Liver (tissue), 9 donors: ENCODE measurements around the gene TIAM1. TPM values are rescaled to one million over a fixed set of nuclear protein-coding genes. Genes with fewer than 3 reads are reported as not detected.

Experiments
- DNase-seq: peaks from one replicate; pipeline ENCODE4 v3.0.0-alpha.2; 2017; ENCODE audit warnings: low spot score
- H3K27ac ChIP-seq, 2 donors: one replicate each; pipeline ENCODE4 v1.7.0; 2013; ENCODE audit warnings: inconsistent platforms in 2 of 2, low read length in 2 of 2, control low read depth in 1 of 2, low read depth in 1 of 2, mild to moderate bottlenecking in 1 of 2
- H3K27me3 ChIP-seq, 4 donors: one replicate each; pipeline versions ENCODE4 v1.6.1 to v1.7.0; 2013; ENCODE audit warnings: low read length in 3 of 4, inconsistent platforms in 1 of 4, mild to moderate bottlenecking in 1 of 4, moderate library complexity in 1 of 4; ENCODE audit not compliant: control insufficient read depth in 4 of 4, insufficient read depth in 4 of 4
- H3K36me3 ChIP-seq, 4 donors: one replicate each; pipeline versions ENCODE4 v1.6.1 to v1.7.0; 2013; ENCODE audit warnings: low read length in 3 of 4, mild to moderate bottlenecking in 3 of 4, low read depth in 1 of 4, moderate library complexity in 1 of 4; ENCODE audit not compliant: control insufficient read depth in 4 of 4, insufficient read depth in 3 of 4
- H3K4me1 ChIP-seq, 4 donors: one replicate each; pipeline versions ENCODE4 v1.6.1 to v1.7.0; 2013; ENCODE audit warnings: low read length in 3 of 4, mild to moderate bottlenecking in 3 of 4, moderate library complexity in 1 of 4; ENCODE audit not compliant: control insufficient read depth in 4 of 4, insufficient read depth in 4 of 4
- H3K4me3 ChIP-seq, 3 donors: one replicate each; pipeline versions ENCODE4 v1.6.1 to v1.7.0; 2013; ENCODE audit warnings: low read length in 3 of 3, control low read depth in 1 of 3, low read depth in 1 of 3, mild to moderate bottlenecking in 1 of 3
- H3K9ac ChIP-seq, 2 donors: one replicate each; pipeline ENCODE4 v1.7.0; 2013; ENCODE audit warnings: low read length in 2 of 2, mild to moderate bottlenecking in 2 of 2, moderate library complexity in 2 of 2, control low read depth in 1 of 2, low read depth in 1 of 2
- H3K9me3 ChIP-seq, 4 donors: one replicate each; pipeline versions ENCODE4 v1.6.1 to v1.7.0; 2013; ENCODE audit warnings: low read length in 3 of 4; ENCODE audit not compliant: control insufficient read depth in 4 of 4
- ATF3 ChIP-seq: IDR thresholded peaks from 2 replicates; pipeline ENCODE4 v1.6.1; 2016; ENCODE audit warnings: antibody characterized with exemption
- CTCF ChIP-seq: fragments of 150-350 bp; IDR thresholded peaks from 2 replicates; pipeline ENCODE4 v1.5.1; 2017; ENCODE audit warnings: improper control_type of control experiment, low read depth, low read length; ENCODE audit not compliant: missing input control
- EGR1 ChIP-seq, 2 donors: IDR thresholded peaks; 2 replicates each; pipeline ENCODE4 v1.6.1; 2016 to 2018; ENCODE audit warnings: antibody characterized with exemption in 2 of 2, low read depth in 2 of 2
- FOXA1 ChIP-seq: IDR thresholded peaks from 2 replicates; pipeline ENCODE4 v1.6.1; 2016; ENCODE audit warnings: antibody characterized with exemption
- FOXA2 ChIP-seq: IDR thresholded peaks from 2 replicates; pipeline ENCODE4 v1.6.1; 2016; ENCODE audit warnings: antibody characterized with exemption
- GABPA ChIP-seq, 2 donors: IDR thresholded peaks in 1 of 2; conservative IDR thresholded peaks in 1 of 2; 2 replicates each; pipeline ENCODE4 v1.6.1; 2016; ENCODE audit warnings: antibody characterized with exemption in 2 of 2, mild to moderate bottlenecking in 1 of 2, moderate library complexity in 1 of 2
- HNF4A ChIP-seq, 2 donors: conservative IDR thresholded peaks; 2 replicates each; pipeline ENCODE4 v1.6.1; 2016; ENCODE audit warnings: antibody characterized with exemption in 2 of 2, mild to moderate bottlenecking in 2 of 2
- HNF4G ChIP-seq: IDR thresholded peaks from 2 replicates; pipeline ENCODE4 v1.6.1; 2016; ENCODE audit warnings: antibody characterized with exemption
- JUND ChIP-seq, 2 donors: IDR thresholded peaks; 2 replicates each; pipeline ENCODE4 v1.6.1; 2016; ENCODE audit warnings: antibody characterized with exemption in 2 of 2
- NR2F2 ChIP-seq: IDR thresholded peaks from 2 replicates; pipeline ENCODE4 v1.6.1; 2016; ENCODE audit warnings: antibody characterized with exemption
- RAD21 ChIP-seq, 2 donors: IDR thresholded peaks; 2 replicates each; pipeline ENCODE4 v1.6.1; 2016; ENCODE audit warnings: antibody characterized with exemption in 2 of 2, mild to moderate bottlenecking in 2 of 2
- RXRA ChIP-seq, 2 donors: IDR thresholded peaks; 2 replicates each; pipeline ENCODE4 v1.6.1; 2017 to 2018; ENCODE audit warnings: antibody characterized with exemption in 2 of 2, mild to moderate bottlenecking in 1 of 2
- SP1 ChIP-seq: IDR thresholded peaks from 2 replicates; pipeline ENCODE4 v1.6.1; 2018; ENCODE audit warnings: antibody characterized with exemption, mild to moderate bottlenecking
- TAF1 ChIP-seq: conservative IDR thresholded peaks from 2 replicates; pipeline ENCODE4 v1.6.1; 2016; ENCODE audit warnings: antibody characterized with exemption, mild to moderate bottlenecking
- YY1 ChIP-seq: IDR thresholded peaks from 2 replicates; pipeline ENCODE4 v1.6.1; 2016; ENCODE audit warnings: antibody characterized with exemption, mild to moderate bottlenecking
- WGBS: extraction: QIAGEN DNeasy Blood & Tissue Kit; methylation state at CpG from one replicate; pipeline ENCODE4 v1.1.7; 2013; 5-methylcytosine and 5-hydroxymethylcytosine counted together
- polyA plus RNA-seq, 2 donors: library from polyadenylated mRNA; stranded (reverse) in 1 of 2; unstranded in 1 of 2; fragments of 200-250 nt in 1 of 2; fragments of >200 nt in 1 of 2; fragmentation: Nextera tagmentation in 1 of 2; extraction: Ambion mirVana in 1 of 2; gene quantifications; one replicate each; pipeline versions ENCODE4 v1.2.1 to v1.2.3, GENCODE V29; 2013 to 2015
- total RNA-seq, 2 donors: library from RNA; depleted of rRNA; stranded (reverse); fragments of >200 nt; gene quantifications; one replicate each; pipeline ENCODE4 v1.2.3, GENCODE V29; 2014
- TF ChIP-seq, protein P1 (sequence below): IDR thresholded peaks from 2 replicates; pipeline ENCODE4 v1.6.1; 2016; ENCODE audit warnings: antibody characterized with exemption, mild to moderate bottlenecking
- TF ChIP-seq, protein P2 (sequence below): IDR thresholded peaks from 2 replicates; pipeline ENCODE4 v1.6.1; 2016; ENCODE audit warnings: antibody characterized with exemption
- TF ChIP-seq, protein P3 (sequence below): IDR thresholded peaks from 2 replicates; pipeline ENCODE4 v1.6.1; 2016; ENCODE audit warnings: antibody characterized with exemption
- donor health status: healthy.
- donor health status: healthy.
- donor health status: healthy.
- donor health status: healthy.
- donor health status: healthy.

Gene TIAM1
- total and polyA plus RNA-seq, 4 donors, result 3.0 to 7.4 (median 4.8) TPM

DNA sequence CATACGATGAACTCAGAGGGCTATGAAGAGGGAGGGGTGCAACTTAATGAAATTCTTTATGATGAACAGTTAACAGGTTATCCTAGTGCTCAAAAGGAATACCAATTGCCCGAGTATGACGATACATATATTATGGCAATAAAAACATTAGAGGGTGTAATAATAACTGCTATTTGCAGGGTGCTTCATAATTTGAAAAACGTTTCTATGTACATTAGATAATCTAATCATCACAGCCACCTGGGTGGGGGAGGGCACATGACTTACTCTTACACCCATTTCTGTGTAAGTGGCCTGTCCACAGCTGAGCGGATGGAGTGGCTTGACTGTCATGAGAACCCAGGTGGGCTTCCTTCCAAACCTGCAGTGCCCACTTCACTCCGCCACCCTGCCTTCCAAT is 46.3 kb downstream of the TIAM1 start:
- TF ChIP-seq, protein P1, sequence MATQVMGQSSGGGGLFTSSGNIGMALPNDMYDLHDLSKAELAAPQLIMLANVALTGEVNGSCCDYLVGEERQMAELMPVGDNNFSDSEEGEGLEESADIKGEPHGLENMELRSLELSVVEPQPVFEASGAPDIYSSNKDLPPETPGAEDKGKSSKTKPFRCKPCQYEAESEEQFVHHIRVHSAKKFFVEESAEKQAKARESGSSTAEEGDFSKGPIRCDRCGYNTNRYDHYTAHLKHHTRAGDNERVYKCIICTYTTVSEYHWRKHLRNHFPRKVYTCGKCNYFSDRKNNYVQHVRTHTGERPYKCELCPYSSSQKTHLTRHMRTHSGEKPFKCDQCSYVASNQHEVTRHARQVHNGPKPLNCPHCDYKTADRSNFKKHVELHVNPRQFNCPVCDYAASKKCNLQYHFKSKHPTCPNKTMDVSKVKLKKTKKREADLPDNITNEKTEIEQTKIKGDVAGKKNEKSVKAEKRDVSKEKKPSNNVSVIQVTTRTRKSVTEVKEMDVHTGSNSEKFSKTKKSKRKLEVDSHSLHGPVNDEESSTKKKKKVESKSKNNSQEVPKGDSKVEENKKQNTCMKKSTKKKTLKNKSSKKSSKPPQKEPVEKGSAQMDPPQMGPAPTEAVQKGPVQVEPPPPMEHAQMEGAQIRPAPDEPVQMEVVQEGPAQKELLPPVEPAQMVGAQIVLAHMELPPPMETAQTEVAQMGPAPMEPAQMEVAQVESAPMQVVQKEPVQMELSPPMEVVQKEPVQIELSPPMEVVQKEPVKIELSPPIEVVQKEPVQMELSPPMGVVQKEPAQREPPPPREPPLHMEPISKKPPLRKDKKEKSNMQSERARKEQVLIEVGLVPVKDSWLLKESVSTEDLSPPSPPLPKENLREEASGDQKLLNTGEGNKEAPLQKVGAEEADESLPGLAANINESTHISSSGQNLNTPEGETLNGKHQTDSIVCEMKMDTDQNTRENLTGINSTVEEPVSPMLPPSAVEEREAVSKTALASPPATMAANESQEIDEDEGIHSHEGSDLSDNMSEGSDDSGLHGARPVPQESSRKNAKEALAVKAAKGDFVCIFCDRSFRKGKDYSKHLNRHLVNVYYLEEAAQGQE, result no peak
- TF ChIP-seq RXRA (IDR thresholded peaks at IDR 0.05), result no peak
- no peak for TF ChIP-seq FOXA1
- no peak for TF ChIP-seq FOXA2
- no peak for TF ChIP-seq NR2F2
- Histone ChIP-seq H3K27me3 (no peaks in the 10 kb centered on the region), H3K27ac (no peak overlapping the region), H3K36me3 (no peaks in the 10 kb centered on the region), H3K9ac (no peak overlapping the region), H3K9me3 (no peaks in the 10 kb centered on the region), H3K4me1 (peaks cover 0 to 11% (median 5%) of the 10 kb centered on the region in 4 donors), H3K4me3 (no peak overlapping the region)
- DNase-seq, result no peak
- 92% methylated on average over 6 of the region's 6 CpGs for WGBS

GRCh38 chr21:31295676-31296075 is 48.4 kb downstream of the TIAM1 start:
- Histone ChIP-seq H3K27me3 (no peaks in the 10 kb centered on the region), H3K9ac (no peak overlapping the region), H3K36me3 (no peaks in the 10 kb centered on the region), H3K4me1 (peaks cover 0 to 11% (median 5%) of the 10 kb centered on the region in 4 donors), H3K4me3 (no peak overlapping the region), H3K27ac (no peak overlapping the region), H3K9me3 (no peaks in the 10 kb centered on the region)
- 96% methylated on average over 11 of the region's 11 CpGs for WGBS
- no peak for DNase-seq
- TF ChIP-seq TAF1 (no peak), RAD21 (IDR thresholded peaks at IDR 0.05) (no peak), FOXA1 (no peak), CTCF (no peak), RXRA (IDR thresholded peaks at IDR 0.05) (no peak), ATF3 (no peak), SP1 (no peak), NR2F2 (no peak), HNF4A (conservative IDR thresholded peaks at IDR 0.05) (no peak), JUND (IDR thresholded peaks at IDR 0.05) (no peak), FOXA2 (no peak), YY1 (no peak), GABPA (IDR thresholded peaks at IDR 0.05 in 1 of 2, conservative IDR thresholded peaks at IDR 0.05 in 1 of 2) (no peak), EGR1 (IDR thresholded peaks at IDR 0.05; ENCODE audit: low read depth in 2 of 2) (no peak), HNF4G (no peak)
- TF ChIP-seq, protein P1, result no peak
- TF ChIP-seq, protein P2, sequence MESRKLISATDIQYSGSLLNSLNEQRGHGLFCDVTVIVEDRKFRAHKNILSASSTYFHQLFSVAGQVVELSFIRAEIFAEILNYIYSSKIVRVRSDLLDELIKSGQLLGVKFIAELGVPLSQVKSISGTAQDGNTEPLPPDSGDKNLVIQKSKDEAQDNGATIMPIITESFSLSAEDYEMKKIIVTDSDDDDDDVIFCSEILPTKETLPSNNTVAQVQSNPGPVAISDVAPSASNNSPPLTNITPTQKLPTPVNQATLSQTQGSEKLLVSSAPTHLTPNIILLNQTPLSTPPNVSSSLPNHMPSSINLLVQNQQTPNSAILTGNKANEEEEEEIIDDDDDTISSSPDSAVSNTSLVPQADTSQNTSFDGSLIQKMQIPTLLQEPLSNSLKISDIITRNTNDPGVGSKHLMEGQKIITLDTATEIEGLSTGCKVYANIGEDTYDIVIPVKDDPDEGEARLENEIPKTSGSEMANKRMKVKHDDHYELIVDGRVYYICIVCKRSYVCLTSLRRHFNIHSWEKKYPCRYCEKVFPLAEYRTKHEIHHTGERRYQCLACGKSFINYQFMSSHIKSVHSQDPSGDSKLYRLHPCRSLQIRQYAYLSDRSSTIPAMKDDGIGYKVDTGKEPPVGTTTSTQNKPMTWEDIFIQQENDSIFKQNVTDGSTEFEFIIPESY, result no peak
- TF ChIP-seq, protein P3, sequence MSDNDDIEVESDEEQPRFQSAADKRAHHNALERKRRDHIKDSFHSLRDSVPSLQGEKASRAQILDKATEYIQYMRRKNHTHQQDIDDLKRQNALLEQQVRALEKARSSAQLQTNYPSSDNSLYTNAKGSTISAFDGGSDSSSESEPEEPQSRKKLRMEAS, result no peak
